COLO668 (cell line): ENCODE measurements around the gene SECISBP2L.
"Not testable (repeated sequence)": the region's sequence is repeated elsewhere in the genome, so short reads cannot be mapped to it uniquely, and the experiment has no call there.

Experiments used
- DNase-seq: peaks from one replicate; lab custom pipeline; 2025; ENCODE audit not compliant: unreplicated experiment; lab: John Stamatoyannopoulos, UW

Gene SECISBP2L, protein sequence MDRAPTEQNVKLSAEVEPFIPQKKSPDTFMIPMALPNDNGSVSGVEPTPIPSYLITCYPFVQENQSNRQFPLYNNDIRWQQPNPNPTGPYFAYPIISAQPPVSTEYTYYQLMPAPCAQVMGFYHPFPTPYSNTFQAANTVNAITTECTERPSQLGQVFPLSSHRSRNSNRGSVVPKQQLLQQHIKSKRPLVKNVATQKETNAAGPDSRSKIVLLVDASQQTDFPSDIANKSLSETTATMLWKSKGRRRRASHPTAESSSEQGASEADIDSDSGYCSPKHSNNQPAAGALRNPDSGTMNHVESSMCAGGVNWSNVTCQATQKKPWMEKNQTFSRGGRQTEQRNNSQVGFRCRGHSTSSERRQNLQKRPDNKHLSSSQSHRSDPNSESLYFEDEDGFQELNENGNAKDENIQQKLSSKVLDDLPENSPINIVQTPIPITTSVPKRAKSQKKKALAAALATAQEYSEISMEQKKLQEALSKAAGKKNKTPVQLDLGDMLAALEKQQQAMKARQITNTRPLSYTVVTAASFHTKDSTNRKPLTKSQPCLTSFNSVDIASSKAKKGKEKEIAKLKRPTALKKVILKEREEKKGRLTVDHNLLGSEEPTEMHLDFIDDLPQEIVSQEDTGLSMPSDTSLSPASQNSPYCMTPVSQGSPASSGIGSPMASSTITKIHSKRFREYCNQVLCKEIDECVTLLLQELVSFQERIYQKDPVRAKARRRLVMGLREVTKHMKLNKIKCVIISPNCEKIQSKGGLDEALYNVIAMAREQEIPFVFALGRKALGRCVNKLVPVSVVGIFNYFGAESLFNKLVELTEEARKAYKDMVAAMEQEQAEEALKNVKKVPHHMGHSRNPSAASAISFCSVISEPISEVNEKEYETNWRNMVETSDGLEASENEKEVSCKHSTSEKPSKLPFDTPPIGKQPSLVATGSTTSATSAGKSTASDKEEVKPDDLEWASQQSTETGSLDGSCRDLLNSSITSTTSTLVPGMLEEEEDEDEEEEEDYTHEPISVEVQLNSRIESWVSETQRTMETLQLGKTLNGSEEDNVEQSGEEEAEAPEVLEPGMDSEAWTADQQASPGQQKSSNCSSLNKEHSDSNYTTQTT

GRCh38 chr15:49046220-49047102 is at the start of gene SECISBP2L:
Gene SECISBP2L, minus strand, starts transcription at chr15:49046446. Its CDS starts 147 bp downstream, at chr15:49046299.
- DNase-seq: peak; percentile 90

DNA sequence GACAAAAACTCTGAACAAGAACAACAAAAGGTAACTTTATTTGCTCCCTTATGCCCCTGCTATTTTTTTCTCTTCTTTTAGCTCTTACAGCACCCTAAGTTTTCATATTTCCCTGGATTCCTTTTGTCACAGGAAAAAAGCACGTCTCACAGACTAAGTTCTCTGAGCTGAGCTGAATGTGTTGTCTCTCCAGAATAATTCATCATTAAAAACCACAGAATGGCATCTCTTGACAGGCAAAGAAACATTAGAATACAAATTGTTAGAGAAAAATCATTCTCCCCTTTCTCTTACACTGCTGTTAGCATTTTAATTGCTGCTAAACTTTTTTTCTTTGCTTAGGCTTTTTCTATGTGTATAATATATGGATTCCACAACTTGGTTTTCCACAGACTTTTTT is 48.7 kb upstream of the SECISBP2L start:
- DNase-seq: no peak

GRCh38 chr15:49093252-49094105 is 47.2 kb upstream of the SECISBP2L start:
- DNase-seq: no peak

DNA sequence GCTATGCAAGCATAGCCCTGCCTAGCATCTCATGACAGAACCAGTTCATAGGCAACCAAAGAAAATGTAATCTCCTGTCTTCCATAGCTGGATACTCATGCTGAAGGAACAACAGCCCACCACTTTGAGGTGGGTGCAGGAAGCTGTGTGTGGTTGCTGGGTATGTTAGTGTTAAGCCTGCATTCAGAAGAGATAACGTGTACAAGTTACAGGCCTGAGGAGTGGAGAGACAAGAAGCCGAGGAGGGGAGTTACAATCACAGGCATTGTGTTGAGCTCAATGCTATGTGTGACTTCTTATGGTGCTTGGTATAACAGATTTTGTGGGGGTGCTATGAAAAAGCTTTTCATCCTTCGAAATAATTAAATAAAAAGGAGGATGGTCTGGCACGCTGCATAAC is 42.8 kb upstream of the SECISBP2L start:
- DNase-seq: no peak

DNA sequence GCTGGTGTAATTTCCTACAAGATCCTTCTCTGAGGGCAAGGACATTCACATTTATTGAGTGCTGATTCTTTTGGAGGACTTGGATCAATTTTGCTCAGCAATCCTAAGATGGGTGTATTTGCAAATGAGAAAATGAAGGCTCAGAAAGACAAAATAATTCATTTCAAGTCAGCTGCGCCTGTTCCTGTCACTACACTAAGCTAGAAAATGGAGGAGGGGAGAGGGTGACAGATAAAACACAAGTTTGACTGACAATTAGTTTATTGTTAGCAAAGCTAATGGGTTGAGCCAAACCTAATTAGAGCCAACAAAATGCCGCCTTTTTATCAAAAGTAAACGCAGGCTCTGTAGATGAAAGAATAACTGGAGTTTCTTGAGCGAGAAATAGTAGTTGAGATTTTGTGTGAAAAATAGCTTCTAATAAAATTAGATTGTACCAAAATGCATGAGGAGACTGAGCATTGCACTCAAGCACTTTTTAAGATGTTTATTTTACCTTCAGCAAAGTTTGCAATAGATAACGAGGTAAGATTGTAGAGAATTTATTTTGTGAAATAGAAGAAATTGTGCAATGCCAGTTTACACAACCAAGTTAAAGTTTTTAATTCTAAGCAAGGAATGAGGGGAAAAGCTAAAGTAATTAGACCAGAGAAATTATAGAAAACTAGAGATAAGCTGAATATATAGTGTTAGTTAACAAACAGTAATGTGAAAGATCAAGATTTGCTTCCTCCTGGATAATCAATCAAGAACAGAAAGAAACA is 39.6 kb upstream of the SECISBP2L start:
- no peak for DNase-seq

GRCh38 chr15:49084285-49084570 is 38.0 kb upstream of the SECISBP2L start:
- no peak for DNase-seq

DNA sequence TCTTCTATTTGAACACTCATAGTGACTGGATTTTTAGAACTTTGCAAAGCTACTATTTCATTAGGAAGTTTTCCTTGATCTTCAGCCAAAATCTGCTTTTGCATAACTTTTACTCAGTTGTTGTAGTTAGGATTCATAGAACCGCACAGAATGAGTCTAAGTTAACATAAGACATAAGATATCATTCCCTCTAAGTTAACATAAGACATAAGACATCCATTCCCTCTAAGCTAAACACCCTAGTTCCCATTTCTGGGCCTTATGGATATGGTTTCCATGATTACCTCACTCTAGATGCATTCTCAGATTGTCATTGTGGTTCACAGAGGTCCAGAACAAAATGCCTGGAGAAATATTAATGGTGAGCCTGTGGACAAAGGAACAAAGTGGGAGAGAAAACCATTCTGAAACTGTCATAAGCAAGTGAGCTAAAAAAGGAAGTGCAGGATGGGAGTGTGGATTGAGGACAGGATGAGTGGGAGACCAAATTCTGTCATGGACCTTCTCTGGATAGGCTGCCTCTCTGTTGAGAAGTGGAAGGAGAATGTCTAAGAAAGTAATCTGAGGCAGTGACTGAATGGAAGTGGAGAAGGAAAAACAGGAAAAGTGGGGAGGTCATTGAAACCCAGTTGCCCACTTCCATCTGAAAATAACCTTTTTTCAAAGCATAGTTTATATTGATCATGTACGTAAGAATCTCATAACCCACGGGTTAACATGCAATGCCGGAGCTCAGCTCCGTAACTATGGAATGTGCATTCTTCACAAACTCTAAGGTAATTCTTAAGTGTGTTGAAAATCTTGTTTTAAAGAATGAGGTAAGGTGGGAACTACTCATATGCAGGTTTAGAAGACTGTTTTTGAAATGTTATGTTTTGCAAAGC is 37.4 kb upstream of the SECISBP2L start:
- no peak for DNase-seq

DNA sequence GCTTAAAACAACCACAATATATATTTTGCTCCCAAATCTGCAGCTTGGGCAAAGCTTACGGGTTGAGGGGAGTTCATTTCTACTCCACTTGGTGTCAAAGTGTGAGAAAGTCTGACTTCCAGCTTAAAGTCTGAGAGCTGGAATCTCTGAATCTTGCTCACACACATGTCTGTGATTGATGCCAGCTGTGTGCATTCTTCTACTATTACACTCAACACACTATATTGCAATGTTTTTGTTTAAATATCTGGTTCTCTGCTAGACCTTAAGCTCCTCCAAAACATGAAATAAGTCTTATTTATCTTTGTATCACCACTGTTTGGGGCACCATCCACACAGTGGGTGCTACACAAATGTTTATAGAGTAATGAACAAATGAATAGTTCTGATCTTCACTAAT is 36.7 kb upstream of the SECISBP2L start:
- DNase-seq: no peak

- no peak for DNase-seq
Measured at GRCh38 chr15:49079340-49080039, 33.2 kb upstream of the SECISBP2L start.

GRCh38 chr15:49075881-49076280 is 29.6 kb upstream of the SECISBP2L start:
- no peak for DNase-seq

DNA sequence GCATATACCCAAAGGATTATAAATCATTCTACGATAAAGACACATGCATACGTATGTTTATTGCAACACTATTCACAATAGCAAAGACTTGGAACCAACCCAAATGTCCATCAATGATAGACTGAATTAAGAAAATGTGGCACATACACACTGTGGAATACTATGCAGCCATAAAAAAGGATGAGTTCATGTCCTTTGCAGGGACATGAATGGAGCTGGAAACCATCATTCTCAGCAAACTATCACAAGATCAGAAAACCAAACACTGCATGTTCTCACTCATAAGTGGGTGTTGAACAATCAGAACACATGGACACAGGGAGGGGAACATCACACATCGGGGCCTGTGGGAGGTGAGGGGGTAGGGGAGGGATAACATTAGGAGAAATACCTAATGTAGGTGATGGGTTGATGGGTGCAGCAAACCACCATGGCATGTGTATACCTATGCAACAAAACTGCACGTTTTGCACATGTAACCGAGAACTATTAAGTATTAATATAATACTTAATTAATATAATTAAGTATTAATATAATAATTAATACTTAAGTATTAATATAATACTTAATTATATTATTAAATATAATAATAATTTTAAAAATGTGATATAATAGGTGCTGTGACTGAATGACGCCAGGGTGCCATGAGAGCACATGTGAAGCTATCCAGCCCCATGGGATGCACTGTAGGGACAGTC is 28.5 kb upstream of the SECISBP2L start:
- DNase-seq: not testable (repeated sequence)

- DNase-seq: no peak
Measured at GRCh38 chr15:49066372-49066771, 20.1 kb upstream of the SECISBP2L start.

DNA sequence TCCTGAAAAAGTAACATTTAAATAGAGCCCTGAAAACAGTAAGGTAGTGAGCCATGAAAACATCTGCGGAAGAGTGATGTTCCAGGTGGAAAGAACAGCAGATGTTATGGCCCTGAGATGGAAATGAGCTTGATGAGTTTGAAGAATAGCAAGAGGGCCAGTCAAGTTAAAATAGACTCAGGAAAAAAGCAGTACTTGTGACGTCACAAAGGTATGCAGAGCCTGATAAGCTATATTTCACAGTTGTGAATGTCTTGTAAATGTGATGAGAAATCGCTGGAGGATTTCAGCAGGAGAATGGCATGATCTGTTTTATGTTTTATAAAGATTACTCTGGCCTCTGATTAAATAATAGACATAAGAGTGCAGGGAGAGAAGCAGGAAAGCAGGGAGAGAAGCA is 18.6 kb upstream of the SECISBP2L start:
- no peak for DNase-seq

- no peak for DNase-seq
Measured at GRCh38 chr15:49064281-49064653, 18.0 kb upstream of the SECISBP2L start.

DNA sequence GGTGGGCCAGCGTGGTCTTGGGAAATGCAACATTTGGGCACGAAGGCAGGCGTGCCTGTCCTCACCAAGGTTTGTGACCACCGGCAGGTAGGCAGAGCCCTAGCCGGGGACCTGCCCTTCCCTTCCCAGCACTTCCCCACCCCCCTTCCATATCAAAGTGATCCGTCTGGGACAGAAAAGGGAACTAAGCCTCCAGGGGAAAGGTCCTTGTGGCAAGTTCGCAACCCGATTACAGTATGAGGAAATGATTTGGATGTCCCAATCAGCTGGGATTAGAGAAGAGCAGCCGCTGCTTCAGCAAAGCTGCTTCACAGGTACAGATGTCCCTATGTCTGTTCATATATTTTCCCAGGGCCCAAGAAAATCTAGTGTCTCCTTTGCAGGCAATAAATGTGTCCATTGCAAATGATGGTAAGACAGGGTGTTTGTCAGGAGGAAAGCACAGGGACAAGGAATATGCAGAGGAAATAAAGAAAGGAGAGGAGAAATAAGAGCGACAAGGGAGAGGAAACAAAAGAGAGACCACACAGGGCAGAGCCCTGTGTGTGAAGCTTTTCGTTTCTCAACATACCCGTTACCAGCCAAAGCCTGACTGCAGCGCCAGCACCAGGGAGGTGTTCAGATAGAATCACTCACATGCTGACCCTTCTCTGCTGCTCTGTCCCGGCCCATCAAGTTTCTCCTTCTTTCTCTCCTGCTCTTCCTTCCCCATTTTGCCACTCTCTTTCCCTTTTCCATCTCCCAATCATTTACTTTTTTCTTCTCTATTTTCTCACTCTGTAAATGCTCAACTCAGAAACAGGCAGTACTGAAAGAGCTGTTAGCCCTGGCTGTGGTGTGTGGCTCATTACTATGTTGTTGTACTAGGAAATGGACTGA is 17.4 kb upstream of the SECISBP2L start:
- no peak for DNase-seq

DNA sequence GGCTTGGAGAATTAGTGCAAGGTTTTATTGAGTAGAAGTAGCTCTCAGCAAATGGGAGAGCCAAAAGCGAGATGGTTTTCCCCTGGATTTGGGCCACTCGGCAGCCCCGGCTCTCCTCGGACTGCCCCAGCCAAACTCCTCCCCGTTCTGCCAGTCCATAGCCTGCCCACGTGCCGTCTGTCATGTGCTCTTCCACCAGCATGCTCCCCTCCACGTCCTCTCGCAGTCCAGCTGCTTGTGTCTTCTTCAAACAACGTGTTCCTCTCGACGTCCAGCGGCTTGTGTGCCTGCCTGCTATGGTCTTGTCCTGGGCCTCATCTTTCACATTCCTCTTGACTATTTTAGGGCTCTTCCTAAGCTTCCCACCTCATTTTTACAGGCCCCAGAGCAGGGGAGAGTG is 16.7 kb upstream of the SECISBP2L start:
- DNase-seq: no peak
